ENCODE measurements around the gene DENND1C.
A peak's percentile ranks its signal among the peaks of the same experiment; 100 is the strongest.

The DENND1C gene

DNA sequence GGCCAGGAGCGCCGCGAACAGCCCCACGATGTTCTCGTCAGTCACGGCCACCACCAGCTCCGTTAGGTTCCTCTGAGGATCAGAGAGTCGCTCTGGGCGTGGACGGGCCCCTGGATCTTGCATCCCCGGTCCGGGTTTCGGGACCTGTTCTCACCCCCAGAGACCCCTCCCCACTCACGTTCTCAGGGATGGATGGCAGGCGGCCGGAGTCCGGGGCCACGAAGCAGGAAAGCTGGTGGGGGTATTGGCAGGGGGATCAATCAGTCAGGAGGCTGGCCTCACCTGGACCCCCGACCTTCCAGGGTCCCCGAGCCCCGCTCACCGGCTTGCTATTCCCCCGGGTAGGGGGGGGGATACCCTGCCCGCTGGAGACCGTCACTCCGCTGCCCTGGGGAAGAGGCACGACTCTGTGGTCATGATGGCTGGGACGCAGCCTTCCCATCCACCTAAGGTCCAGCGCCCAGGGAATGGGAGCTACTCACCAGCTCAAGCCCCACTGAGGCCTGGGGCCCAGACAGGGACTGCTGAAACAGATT, 4.6 kb downstream of the DENND1C start:
- intact Hi-C loops (cut with micrococcal nuclease) = no loop called here
- Mint-ChIP-seq H3K9me3 (no peaks in the 10 kb centered on the region), H3K36me3 (ENCODE audit: low read depth) (peaks cover 91% of the 10 kb centered on the region), H3K27ac (no peak overlapping the region), H3K27me3 (no peaks in the 10 kb centered on the region), H3K4me3 (no peak overlapping the region), H3K4me1 (ENCODE audit: low read depth) (peaks cover 23% of the 10 kb centered on the region)

DNA sequence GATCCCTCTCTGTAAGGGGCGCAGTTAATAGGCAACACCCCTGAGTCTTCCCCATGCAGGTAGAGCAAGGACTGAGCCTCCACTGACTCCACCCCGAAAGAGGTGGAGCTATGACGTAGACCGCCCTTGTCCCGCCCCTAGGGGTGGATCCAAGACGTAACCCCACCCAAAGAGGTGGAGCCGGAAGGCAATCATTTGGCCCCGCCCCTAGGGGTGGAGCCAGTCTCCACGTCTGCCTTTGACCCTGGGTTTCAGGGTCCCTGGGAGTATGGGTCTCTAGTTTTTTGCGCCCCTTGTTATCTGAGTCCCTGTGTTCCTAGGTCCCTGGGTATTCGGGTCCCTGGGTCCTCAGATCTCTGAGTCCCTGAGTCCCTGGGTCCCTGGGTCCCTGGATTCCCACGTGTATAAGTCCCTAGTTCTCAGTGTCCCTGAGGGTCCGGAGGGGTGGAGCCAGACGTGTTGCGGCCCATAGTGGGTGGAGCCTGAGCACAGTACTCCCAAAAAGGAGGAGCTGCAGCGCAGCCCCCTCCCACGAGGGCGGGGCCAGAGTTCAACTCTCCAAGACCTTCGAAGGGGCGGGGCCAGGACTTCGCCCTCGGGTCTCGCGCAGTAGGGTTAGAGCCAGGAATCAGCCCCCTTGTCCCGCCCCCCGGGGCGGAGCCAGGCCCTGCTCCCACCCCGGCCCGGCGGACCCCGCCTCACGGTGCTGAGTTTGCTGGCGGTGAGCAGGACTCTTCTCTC, 5.3 kb downstream of the DENND1C start:
- Mint-ChIP-seq H3K4me1 (ENCODE audit: low read depth) (peaks cover 17% of the 10 kb centered on the region), H3K36me3 (ENCODE audit: low read depth) (peaks cover 92% of the 10 kb centered on the region), H3K27ac (no peak overlapping the region), H3K4me3 (no peak overlapping the region), H3K9me3 (no peaks in the 10 kb centered on the region), H3K27me3 (no peaks in the 10 kb centered on the region)
- intact Hi-C loops (cut with micrococcal nuclease) = no loop called here

DNA sequence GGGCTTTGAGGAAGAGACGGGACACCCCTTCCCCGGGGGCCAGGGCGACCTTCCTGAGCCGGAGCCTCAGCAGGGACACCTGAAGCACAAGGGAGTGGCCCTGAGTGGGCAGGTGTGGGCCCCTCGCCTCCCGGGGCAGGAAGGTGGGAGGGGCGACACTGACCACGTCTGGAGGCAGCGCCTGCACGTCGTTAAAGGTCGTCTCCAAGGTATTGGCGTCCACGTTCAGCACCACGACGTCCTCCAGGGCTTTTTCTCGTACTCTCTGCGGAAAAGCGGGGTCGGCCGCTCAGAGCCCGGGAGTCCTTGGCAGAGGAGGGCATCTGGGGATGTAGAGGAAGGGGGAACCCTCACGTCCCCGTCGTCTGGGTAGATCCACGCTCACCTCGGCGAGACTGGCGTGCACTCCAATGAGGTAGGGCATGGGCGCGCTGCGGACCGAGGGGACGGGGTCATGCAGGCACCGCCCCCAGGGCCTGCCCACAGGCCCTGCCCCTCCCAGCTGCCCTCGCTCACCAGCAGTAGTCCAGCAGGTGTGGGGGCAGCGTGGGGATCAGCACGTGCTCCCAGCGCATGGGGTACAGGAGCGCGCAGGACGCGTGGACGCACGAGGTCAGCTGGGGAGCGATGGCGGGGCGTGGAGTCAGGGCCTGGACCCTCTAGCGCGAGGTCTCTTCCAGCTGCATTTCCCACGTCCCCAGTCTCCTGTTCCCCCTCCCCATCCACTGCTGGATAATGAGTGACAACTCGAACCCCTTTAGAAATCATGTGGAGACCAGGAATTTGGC, 6.1 kb downstream of the DENND1C start:
- intact Hi-C loops (cut with micrococcal nuclease) = no loop called here
- H3K4me3 Mint-ChIP-seq = no peak overlapping the region
- peaks cover 9% of the 10 kb centered on the region for H3K4me1 Mint-ChIP-seq (ENCODE audit: low read depth)
- peaks cover 96% of the 10 kb centered on the region for H3K36me3 Mint-ChIP-seq (ENCODE audit: low read depth)
- H3K27me3 Mint-ChIP-seq = no peaks in the 10 kb centered on the region
- no peak overlapping the region for H3K27ac Mint-ChIP-seq
- H3K9me3 Mint-ChIP-seq = no peaks in the 10 kb centered on the region

DNA sequence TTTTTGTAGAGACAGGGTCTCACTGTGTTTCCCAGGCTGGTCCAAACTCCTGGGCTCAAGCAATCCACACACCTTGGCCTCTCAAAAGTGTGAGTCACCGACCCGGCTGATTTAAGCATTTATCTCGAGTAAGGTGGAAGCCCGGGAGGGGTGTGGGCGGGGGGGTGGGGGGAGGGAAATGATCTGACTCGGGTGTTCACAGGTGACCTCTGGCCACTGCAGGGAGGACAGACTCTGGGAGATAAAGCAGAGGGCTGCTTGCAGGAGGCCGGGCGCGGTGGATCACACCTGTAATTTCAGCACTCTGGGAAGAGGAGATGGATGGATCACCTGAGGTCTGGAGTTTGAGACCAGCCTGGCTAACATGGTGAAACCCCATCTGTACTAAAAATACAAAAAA, 7.9 kb downstream of the DENND1C start:
- Mint-ChIP-seq H3K9me3 (no peaks in the 10 kb centered on the region), H3K27ac (no peak overlapping the region), H3K27me3 (no peaks in the 10 kb centered on the region), H3K4me3 (no peak overlapping the region), H3K4me1 (ENCODE audit: low read depth) (peaks cover 3% of the 10 kb centered on the region), H3K36me3 (ENCODE audit: low read depth) (peaks cover 98% of the 10 kb centered on the region)
- intact Hi-C loops (cut with micrococcal nuclease) = no loop called here

DNA sequence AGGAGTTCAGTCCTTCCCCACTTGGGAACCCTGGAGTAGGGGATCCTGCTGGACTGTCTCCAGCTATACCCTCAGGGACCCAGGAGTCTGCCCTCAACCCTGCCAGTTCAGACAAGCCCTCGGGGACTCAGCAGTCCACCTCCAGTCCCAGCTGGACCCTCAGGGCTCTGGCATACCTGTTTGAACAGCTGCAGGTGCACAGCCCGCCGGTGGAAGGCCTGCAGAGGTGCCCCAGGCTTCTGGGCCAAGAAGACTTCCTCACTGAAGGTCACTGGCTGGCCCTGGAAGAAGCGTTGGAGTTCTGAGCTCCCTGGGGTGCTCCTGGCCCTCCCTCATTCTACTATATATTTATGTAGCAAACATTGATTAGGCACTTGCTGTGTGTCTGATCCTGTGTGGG, 8.9 kb downstream of the DENND1C start:
- Mint-ChIP-seq H3K4me3 (no peak overlapping the region), H3K27me3 (no peaks in the 10 kb centered on the region)

DNA sequence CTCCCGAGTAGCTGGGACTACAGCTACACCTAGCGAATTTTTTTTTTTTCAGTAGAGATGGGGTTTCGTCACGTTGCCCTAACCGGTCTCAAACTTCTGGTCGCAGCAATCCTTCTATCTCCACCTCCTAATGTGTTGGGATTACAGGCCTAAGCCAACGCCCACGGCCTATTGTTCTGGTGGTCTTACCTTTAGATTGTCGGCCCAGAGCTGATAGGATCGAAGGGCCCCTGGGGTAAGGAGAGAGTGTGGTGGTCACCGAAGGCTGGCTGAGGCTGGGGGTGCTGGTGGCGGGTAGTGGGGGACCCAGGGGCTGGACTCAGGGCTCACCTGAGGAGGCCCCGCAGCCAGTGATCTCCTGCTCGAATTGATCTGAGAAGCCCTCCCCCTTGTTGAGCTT, 10.5 kb downstream of the DENND1C start:
- intact Hi-C loops (cut with micrococcal nuclease) = no loop called here
- Mint-ChIP-seq H3K9me3 (no peaks in the 10 kb centered on the region), H3K4me1 (ENCODE audit: low read depth) (peaks cover 13% of the 10 kb centered on the region), H3K27me3 (peaks cover 4% of the 10 kb centered on the region), H3K4me3 (no peak overlapping the region), H3K27ac (no peak overlapping the region), H3K36me3 (ENCODE audit: low read depth) (peaks cover 88% of the 10 kb centered on the region)

More for the DNA sequence above, 8.9 kb downstream of the DENND1C start:
- intact Hi-C loops (cut with micrococcal nuclease) = no loop called here
- H3K27ac Mint-ChIP-seq = no peak overlapping the region
- H3K9me3 Mint-ChIP-seq = no peaks in the 10 kb centered on the region
- H3K4me1 Mint-ChIP-seq (ENCODE audit: low read depth) = peaks cover 13% of the 10 kb centered on the region
- peaks cover 98% of the 10 kb centered on the region for H3K36me3 Mint-ChIP-seq (ENCODE audit: low read depth)

DNA sequence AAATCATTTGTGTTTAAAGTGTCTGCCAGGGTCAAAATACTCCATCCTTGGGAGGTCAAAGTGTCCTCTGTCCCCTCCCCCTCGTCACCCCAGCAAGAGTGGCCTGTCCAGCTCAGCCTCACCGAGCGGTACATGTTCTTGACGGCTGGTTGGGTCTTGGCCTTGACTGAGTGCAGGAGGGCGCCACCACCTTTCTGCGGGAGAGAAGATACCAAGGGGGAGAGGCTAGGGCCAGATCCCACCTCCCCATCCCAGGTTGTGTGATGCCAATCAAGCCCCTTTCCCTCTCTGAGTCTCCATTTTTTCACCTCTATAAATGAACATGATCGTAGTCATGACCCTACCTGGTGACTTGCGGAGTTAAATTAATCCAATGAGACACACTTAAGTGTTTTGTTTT, 11.4 kb downstream of the DENND1C start:
- Mint-ChIP-seq H3K4me1 (ENCODE audit: low read depth) (peaks cover 13% of the 10 kb centered on the region), H3K36me3 (ENCODE audit: low read depth) (peaks cover 79% of the 10 kb centered on the region), H3K9me3 (no peaks in the 10 kb centered on the region), H3K27me3 (peaks cover 13% of the 10 kb centered on the region), H3K4me3 (no peak overlapping the region), H3K27ac (no peak overlapping the region)
- intact Hi-C loops (cut with micrococcal nuclease) = no loop called here

DNA sequence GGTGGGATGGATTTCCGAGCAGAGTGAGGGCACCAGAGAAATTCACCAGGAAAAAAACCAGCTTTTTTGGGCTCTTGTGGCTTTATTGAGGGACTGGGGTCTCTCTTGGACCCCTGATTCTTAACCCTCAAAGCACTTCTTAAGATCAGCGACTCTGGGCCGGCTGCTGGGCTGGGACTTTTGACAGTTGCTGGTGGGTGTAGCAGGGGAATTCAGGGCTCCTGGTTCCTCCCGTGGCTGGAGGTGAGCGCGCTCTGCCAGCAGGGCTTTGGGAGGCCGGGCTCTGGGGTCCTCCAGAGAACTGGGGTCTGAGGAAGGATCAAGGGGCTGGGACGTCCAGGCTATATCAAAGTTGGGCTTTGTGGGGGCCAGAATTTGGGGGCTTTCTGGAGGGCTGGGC, 14.2 kb downstream of the DENND1C start:
- Mint-ChIP-seq H3K36me3 (ENCODE audit: low read depth) (peaks cover 51% of the 10 kb centered on the region), H3K9me3 (no peaks in the 10 kb centered on the region), H3K27me3 (peaks cover 31% of the 10 kb centered on the region), H3K4me1 (ENCODE audit: low read depth) (peaks cover 13% of the 10 kb centered on the region), H3K27ac (no peak overlapping the region), H3K4me3 (no peak overlapping the region)
- intact Hi-C loops (cut with micrococcal nuclease) = no loop called here

DNA sequence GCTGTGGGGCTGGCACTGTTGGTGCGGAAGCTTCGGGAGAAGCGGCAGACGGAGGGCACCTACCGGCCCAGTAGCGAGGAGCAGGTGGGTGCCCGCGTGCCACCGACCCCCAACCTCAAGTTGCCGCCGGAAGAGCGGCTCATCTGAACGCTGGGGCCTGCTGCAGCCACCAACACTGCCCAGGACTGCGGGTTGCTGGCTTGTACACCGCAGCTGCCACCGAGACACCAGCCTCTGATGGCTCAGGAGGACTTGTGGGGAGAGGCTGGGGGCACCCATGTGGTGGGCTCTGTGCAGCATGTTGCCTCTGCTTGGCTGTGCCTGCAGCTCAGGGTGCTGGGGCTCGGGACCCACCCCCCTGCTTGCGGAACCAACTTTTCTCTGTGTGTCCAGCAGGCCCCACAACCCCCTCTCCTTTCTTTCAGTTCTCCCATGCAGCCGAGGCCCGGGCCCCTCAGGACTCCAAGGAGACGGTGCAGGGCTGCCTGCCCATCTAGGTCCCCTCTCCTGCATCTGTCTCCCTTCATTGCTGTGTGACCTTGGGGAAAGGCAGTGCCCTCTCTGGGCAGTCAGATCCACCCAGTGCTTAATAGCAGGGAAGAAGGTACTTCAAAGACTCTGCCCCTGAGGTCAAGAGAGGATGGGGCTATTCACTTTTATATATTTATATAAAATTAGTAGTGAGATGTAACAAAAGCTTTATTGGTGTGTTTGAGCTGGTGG, 14.9 kb downstream of the DENND1C start:
- H3K4me3 Mint-ChIP-seq = no peak overlapping the region
- no peak overlapping the region for H3K27ac Mint-ChIP-seq
- intact Hi-C loops (cut with micrococcal nuclease) = no loop called here
- H3K27me3 Mint-ChIP-seq = peaks cover 33% of the 10 kb centered on the region
- H3K4me1 Mint-ChIP-seq (ENCODE audit: low read depth) = peaks cover 13% of the 10 kb centered on the region
- no peaks in the 10 kb centered on the region for H3K9me3 Mint-ChIP-seq
- H3K36me3 Mint-ChIP-seq (ENCODE audit: low read depth) = peaks cover 44% of the 10 kb centered on the region

DNA sequence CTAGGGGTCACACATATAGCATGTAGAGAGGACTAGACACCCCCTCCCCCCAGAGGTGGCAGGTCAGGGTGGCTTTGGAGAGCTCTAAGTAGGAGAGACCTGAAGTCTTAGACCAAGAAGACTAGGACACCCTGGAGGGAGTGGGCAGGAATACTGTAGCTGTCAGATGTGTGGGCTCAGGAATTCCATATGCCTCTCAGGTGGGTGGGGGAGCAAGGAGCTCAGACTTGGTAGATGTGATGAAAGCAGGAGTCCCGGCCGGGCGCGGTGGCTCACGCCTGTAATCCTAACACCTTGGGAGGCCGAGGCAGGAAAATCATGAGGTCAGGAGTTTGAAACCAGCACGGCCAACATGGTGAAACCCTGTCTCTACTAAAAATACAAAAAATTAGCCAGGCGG, 15.9 kb downstream of the DENND1C start:
- intact Hi-C loops (cut with micrococcal nuclease) = no loop called here
- Mint-ChIP-seq H3K9me3 (no peaks in the 10 kb centered on the region), H3K36me3 (ENCODE audit: low read depth) (peaks cover 34% of the 10 kb centered on the region), H3K27ac (no peak overlapping the region), H3K4me3 (no peak overlapping the region), H3K27me3 (peaks cover 33% of the 10 kb centered on the region), H3K4me1 (ENCODE audit: low read depth) (peaks cover 13% of the 10 kb centered on the region)

DNA sequence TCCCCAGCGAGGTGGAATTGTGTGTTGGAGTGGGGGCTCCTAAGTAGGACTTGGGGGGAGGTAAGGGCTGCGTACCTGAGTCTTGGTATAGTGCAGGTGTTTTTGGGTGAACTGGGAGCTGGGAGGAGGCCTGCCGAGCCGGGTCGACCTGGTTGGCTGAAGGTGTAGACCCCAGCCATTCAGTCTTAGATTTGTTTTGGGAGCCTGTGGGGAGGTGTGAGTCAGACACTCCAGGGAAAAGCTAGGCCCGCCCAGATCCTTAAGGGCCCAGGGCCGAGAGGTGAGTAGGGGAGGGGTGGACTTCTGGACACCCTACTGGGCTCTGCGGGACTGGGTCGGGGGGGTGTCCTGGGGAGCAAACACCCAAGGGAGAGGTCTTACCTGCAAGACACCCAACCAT, 16.6 kb downstream of the DENND1C start:
- H3K27ac Mint-ChIP-seq = no peak overlapping the region
- peaks cover 38% of the 10 kb centered on the region for H3K27me3 Mint-ChIP-seq
- H3K9me3 Mint-ChIP-seq = no peaks in the 10 kb centered on the region
- intact Hi-C loops (cut with micrococcal nuclease) = no loop called here
- H3K4me1 Mint-ChIP-seq (ENCODE audit: low read depth) = peaks cover 20% of the 10 kb centered on the region
- no peak overlapping the region for H3K4me3 Mint-ChIP-seq
- peaks cover 27% of the 10 kb centered on the region for H3K36me3 Mint-ChIP-seq (ENCODE audit: low read depth)

DNA sequence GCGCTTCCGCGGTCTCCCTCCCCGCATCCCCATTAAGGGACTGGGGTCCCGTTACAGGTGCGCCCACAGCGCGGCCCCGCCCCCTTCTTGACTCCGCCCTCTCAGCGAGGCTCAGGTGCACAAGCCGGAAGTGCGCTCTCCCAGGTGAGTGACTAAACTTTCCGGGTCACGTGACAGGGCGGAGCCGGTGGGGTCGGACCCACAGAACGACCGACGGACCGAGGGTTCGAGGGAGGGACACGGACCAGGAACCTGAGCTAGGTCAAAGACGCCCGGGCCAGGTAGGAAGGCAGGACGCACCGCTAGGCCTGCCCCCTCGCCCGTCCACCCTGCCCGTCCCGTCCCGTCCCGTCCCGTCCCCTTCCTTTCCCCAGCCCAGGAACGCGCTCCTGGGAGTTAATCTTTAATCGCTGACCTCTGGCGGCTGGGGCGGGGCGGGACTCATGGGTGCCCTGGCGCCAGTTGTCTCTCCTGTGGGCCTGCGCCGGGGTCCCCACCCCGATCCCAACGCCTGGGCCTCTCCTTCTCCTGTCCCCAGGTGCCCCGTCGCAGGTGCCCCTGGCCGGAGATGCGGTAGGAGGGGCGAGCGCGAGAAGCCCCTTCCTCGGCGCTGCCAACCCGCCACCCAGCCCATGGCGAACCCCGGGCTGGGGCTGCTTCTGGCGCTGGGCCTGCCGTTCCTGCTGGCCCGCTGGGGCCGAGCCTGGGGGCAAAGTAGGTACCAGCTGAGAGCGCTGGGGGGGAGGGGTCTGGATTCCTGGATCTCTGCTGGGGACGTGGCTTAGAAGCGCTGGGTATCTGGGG, 17.3 kb downstream of the DENND1C start, which contains the start of gene CRB3:
Gene CRB3 (plus strand): TSS at position 202 of the 804 bp plus-strand sequence. CDS start 431 bp downstream, at position 633.
- H3K36me3 Mint-ChIP-seq (ENCODE audit: low read depth) = peaks cover 20% of the 10 kb centered on the region
- peaks cover 23% of the 10 kb centered on the region for H3K4me1 Mint-ChIP-seq (ENCODE audit: low read depth)
- H3K4me3 Mint-ChIP-seq = no peak within 1 kb of the TSS
- H3K27me3 Mint-ChIP-seq = peaks cover 43% of the 10 kb centered on the region
- no peak within 1 kb of the TSS for H3K27ac Mint-ChIP-seq
- H3K9me3 Mint-ChIP-seq = no peaks in the 10 kb centered on the region
- intact Hi-C loops (cut with micrococcal nuclease) = no loop called here

DNA sequence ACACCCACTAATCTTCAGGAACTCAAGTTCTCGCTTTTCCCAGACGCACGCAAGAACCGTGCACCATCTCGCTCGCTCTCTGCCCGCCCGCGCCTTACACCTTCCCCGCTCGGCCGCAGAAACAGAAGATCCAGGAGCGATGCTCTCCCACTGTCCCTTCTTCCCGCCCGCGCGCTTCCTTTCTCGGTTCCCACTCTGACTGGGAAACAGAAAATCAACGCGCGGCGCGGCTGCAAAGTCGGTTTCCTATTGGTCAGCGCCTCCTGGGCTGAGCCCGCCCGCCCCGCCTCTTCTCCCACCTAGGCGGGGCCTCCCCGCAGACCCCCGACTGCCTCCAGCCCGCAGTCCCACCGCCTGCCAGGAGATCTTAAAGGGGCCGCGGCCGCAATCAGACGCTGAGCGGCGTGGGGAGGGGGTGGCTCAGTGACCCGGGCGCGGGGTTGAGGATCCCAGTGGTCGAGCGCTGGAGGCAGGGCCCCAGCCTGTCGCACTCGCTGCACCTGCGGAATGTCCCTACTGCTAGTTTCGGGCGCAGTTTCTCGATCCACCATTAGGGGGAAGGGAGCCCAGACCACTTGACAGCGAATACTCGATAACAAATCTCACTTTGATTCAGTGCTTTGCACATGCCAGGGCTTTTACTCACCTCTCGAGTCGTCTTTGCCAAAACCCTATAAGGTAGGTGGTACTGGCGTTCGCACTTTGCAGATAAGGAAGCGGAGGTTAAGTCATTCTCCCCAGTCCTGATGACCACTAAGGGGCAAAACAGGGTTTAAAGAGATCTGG, 21.3 kb downstream of the DENND1C start:
- H3K27ac Mint-ChIP-seq = peak overlapping the region; percentile 25
- peak overlapping the region; percentile 81 for H3K4me3 Mint-ChIP-seq
- H3K4me1 Mint-ChIP-seq (ENCODE audit: low read depth) = peaks cover 28% of the 10 kb centered on the region
- no peaks in the 10 kb centered on the region for H3K9me3 Mint-ChIP-seq
- intact Hi-C loops (cut with micrococcal nuclease) = no loop called here
- H3K36me3 Mint-ChIP-seq (ENCODE audit: low read depth) = no peaks in the 10 kb centered on the region
- peaks cover 65% of the 10 kb centered on the region for H3K27me3 Mint-ChIP-seq

Measured in dendritic cell treated with granulocyte-macrophage colony-stimulating factor and Interleukin-4, amounts not matched to agents 40 ng/mL and 50 ng/mL, for 4 days (primary cell).